GM12891 (cell line): ENCODE measurements around the gene HMCN1.

Experiments
- PAX5 ChIP-seq: IDR thresholded peaks from 2 replicates; pipeline ENCODE4 v1.6.1; 2011; ENCODE audit warnings: low read length, moderate library complexity, mild to moderate bottlenecking; ENCODE audit not compliant: insufficient read depth, severe bottlenecking
- POLR2A ChIP-seq: IDR thresholded peaks from 2 replicates; pipeline ENCODE4 v1.6.1; 2011; ENCODE audit warnings: low read depth, low read length, control low read depth
- POLR2AphosphoS5 ChIP-seq: IDR thresholded peaks from 2 replicates; pipeline ENCODE4 v1.6.1; 2011; ENCODE audit warnings: low read depth, low read length, control low read depth

DNA sequence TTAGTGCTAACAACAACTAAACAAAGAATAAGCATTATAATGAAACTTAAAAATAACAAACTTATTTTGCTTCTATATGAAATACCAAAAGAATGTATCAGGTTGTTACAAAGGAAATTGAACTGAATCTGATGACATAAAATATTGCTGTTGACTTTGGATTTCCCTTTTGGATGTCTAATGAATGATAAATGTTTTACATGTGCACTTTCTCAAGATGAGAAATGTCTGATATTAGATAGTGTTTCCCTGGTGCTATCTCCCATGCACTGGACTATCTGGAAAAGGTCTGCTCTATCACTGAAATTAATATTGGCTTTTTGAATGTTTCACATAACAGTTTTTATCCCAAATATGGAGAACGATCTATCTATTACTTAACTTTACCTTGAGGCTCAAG lies 179.9 kb downstream of the HMCN1 start:
- TF ChIP-seq POLR2A (no peak), PAX5 (no peak), POLR2AphosphoS5 (no peak)
